ENCODE measurements around the gene COCH.

The COCH gene

GRCh38 chr14:30838351-30838750 lies 36.0 kb upstream of the COCH start:
- TF ChIP-seq TCF12 (IDR thresholded peaks at IDR 0.05; ENCODE audit: low read depth), result no peak
- TF ChIP-seq USF1 (IDR thresholded peaks at IDR 0.05), result no peak
- TF ChIP-seq ZBTB7A (IDR thresholded peaks at IDR 0.05; ENCODE audit: low read depth), result no peak
- no peak for TF ChIP-seq YY1 (IDR thresholded peaks at IDR 0.05; ENCODE audit: low read depth)
- no peak for TF ChIP-seq NFIC (IDR thresholded peaks at IDR 0.05)
- TF ChIP-seq CREB1 (IDR thresholded peaks at IDR 0.05; ENCODE audit: low read depth), result no peak
- TF ChIP-seq TAF1 (IDR thresholded peaks at IDR 0.05; ENCODE audit: low read depth), result no peak
- TF ChIP-seq EGR1 (IDR thresholded peaks at IDR 0.05), result no peak
- no peak for TF ChIP-seq RAD21 (IDR thresholded peaks at IDR 0.05; ENCODE audit: low read depth)
- TF ChIP-seq REST (IDR thresholded peaks at IDR 0.05; ENCODE audit: low read depth), result no peak
- no peak for TF ChIP-seq MAX (IDR thresholded peaks at IDR 0.05)
- no peak for TF ChIP-seq FOXM1 (IDR thresholded peaks at IDR 0.05; ENCODE audit: borderline replicate concordance, low read depth)

- TF ChIP-seq MAX (IDR thresholded peaks at IDR 0.05), result no peak
- TF ChIP-seq NFIC (IDR thresholded peaks at IDR 0.05), result peak; percentile 21; the same call in 1 of the 2 replicates
- TF ChIP-seq USF1 (IDR thresholded peaks at IDR 0.05), result no peak
- no peak for TF ChIP-seq REST (IDR thresholded peaks at IDR 0.05; ENCODE audit: low read depth)
Measured at GRCh38 chr14:30840086-30840779, 34.1 kb upstream of the COCH start.

GRCh38 chr14:30842431-30842830 lies 31.9 kb upstream of the COCH start:
- TF ChIP-seq RAD21 (IDR thresholded peaks at IDR 0.05; ENCODE audit: low read depth) (no peak), USF1 (IDR thresholded peaks at IDR 0.05) (no peak), ZBTB7A (IDR thresholded peaks at IDR 0.05; ENCODE audit: low read depth) (no peak), TAF1 (IDR thresholded peaks at IDR 0.05; ENCODE audit: low read depth) (no peak), EP300 (IDR thresholded peaks at IDR 0.05; ENCODE audit: borderline replicate concordance) (no peak), YY1 (IDR thresholded peaks at IDR 0.05; ENCODE audit: low read depth) (no peak), NFIC (IDR thresholded peaks at IDR 0.05) (no peak), CREB1 (IDR thresholded peaks at IDR 0.05; ENCODE audit: low read depth) (no peak), MAX (IDR thresholded peaks at IDR 0.05) (no peak), TEAD4 (IDR thresholded peaks at IDR 0.05) (no peak)

- TF ChIP-seq FOXM1 (IDR thresholded peaks at IDR 0.05; ENCODE audit: borderline replicate concordance, low read depth) (no peak), ZBTB7A (IDR thresholded peaks at IDR 0.05; ENCODE audit: low read depth) (no peak), EGR1 (IDR thresholded peaks at IDR 0.05) (no peak), USF1 (IDR thresholded peaks at IDR 0.05) (no peak), CEBPB (IDR thresholded peaks at IDR 0.05) (no peak), TEAD4 (IDR thresholded peaks at IDR 0.05) (no peak), CREB1 (IDR thresholded peaks at IDR 0.05; ENCODE audit: low read depth) (no peak), EP300 (IDR thresholded peaks at IDR 0.05; ENCODE audit: borderline replicate concordance) (no peak), YY1 (IDR thresholded peaks at IDR 0.05; ENCODE audit: low read depth) (no peak), MAX (IDR thresholded peaks at IDR 0.05) (no peak), TCF12 (IDR thresholded peaks at IDR 0.05; ENCODE audit: low read depth) (no peak), TAF1 (IDR thresholded peaks at IDR 0.05; ENCODE audit: low read depth) (no peak), RAD21 (IDR thresholded peaks at IDR 0.05; ENCODE audit: low read depth) (no peak), NFIC (IDR thresholded peaks at IDR 0.05) (no peak), REST (IDR thresholded peaks at IDR 0.05; ENCODE audit: low read depth) (no peak)
Measured at GRCh38 chr14:30848449-30849240, 25.7 kb upstream of the COCH start.
